OCI-LY3 (cell line): ENCODE measurements around the gene CCDC137.

Source experiments
- EZH2phosphoT487 ChIP-seq: fragments of 200-600 bp; shearing (Covaris generic); IDR thresholded peaks from 2 replicates; pipeline ENCODE4 v1.6.1; 2018; ENCODE audit warnings: antibody characterized with exemption, mixed run types, low read depth
- TF ChIP-seq, protein P1 (sequence below): fragments of 200-600, 300-600 bp; sonication (generic); IDR thresholded peaks from 2 replicates; pipeline ENCODE4 v1.5.1; 2014; ENCODE audit warnings: antibody characterized with exemption, low read length, low read depth

GRCh38 chr17:81638683-81639082 lies 27.9 kb upstream of the CCDC137 start:
- TF ChIP-seq, protein P1, sequence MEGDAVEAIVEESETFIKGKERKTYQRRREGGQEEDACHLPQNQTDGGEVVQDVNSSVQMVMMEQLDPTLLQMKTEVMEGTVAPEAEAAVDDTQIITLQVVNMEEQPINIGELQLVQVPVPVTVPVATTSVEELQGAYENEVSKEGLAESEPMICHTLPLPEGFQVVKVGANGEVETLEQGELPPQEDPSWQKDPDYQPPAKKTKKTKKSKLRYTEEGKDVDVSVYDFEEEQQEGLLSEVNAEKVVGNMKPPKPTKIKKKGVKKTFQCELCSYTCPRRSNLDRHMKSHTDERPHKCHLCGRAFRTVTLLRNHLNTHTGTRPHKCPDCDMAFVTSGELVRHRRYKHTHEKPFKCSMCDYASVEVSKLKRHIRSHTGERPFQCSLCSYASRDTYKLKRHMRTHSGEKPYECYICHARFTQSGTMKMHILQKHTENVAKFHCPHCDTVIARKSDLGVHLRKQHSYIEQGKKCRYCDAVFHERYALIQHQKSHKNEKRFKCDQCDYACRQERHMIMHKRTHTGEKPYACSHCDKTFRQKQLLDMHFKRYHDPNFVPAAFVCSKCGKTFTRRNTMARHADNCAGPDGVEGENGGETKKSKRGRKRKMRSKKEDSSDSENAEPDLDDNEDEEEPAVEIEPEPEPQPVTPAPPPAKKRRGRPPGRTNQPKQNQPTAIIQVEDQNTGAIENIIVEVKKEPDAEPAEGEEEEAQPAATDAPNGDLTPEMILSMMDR = no peak
- TF ChIP-seq EZH2phosphoT487 = no peak
